SK-N-SH treated with all-trans-retinoic acid at 6 μM for 48 hours (cell line): Measurements from ENCODE around the gene STX1B.

Experiments
- ARNTL ChIP-seq: fragments of 450-650 bp; formaldehyde crosslinking; IDR thresholded peaks from 2 replicates; pipeline ENCODE4 v1.5.0; 2020; ENCODE audit warnings: low read depth, mild to moderate bottlenecking, moderate library complexity, borderline replicate concordance
- ISL1 ChIP-seq: fragments of 250-450 bp; sonication (Bioruptor Pico); IDR thresholded peaks from 2 replicates; pipeline ENCODE4 v2.1.2; 2022; ENCODE audit warnings: mild to moderate bottlenecking, moderate library complexity
- TCF4 ChIP-seq: fragments of 250-450 bp; sonication (Bioruptor Pico); IDR thresholded peaks from 2 replicates; pipeline ENCODE4 v1.8.0; 2021; ENCODE audit warnings: mild to moderate bottlenecking, moderate library complexity, borderline replicate concordance
- TOX ChIP-seq: fragments of 250-450 bp; sonication (Bioruptor Pico); IDR thresholded peaks from 2 replicates; pipeline ENCODE4 v1.8.0; 2021; ENCODE audit warnings: mild to moderate bottlenecking, moderate library complexity, borderline replicate concordance
- TSHZ2 ChIP-seq: fragments of 250-450 bp; sonication (Bioruptor Pico); IDR thresholded peaks from 2 replicates; pipeline ENCODE4 v1.5.0; 2020; ENCODE audit warnings: mild to moderate bottlenecking, moderate library complexity

GRCh38 chr16:30951193-30951592 lies 59.2 kb downstream of the STX1B start:
- TF ChIP-seq ISL1 (CRISPR knock-in tag) (no peak), TCF4 (CRISPR knock-in tag) (no peak), TSHZ2 (CRISPR knock-in tag) (no peak), TOX (no peak), ARNTL (no peak)
